ENCODE data around the gene HBA1.
"Not testable (repeated sequence)": the region's sequence is repeated elsewhere in the genome, so short reads cannot be mapped to it uniquely, and the experiment has no call there.

DNA sequence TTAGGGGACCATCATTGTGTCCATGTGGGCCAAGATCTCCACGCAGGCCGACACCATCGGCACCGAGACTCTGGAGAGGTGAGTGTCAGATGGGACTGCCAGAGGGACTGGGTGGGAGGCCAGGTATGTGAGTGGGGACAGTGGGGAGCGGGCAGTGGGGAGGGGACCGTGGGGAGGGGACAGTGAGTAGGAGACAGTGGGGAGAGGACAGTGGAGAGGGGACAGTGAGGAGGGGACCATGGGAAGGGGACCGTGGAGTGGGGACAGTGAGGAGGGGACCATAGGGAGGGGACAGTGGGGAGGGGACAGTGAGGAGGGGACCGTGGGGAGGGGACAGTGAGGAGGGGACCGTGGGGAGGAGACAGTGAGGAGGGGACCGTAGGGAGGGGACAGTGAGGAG is 13.3 kb upstream of the HBA1 start:
- not testable (repeated sequence) for TF ChIP-seq CTBP1 (IDR thresholded peaks at IDR 0.05; ENCODE audit: borderline replicate concordance); POLR2AphosphoS5 (IDR thresholded peaks at IDR 0.05; ENCODE audit: control insufficient read depth, insufficient read depth, low read depth, low read length); SFPQ (IDR thresholded peaks at IDR 0.05; ENCODE audit: low read depth, low read length); CTCF (IDR thresholded peaks at IDR 0.05 in 2 of 3, conservative IDR thresholded peaks at IDR 0.05 in 1 of 3; ENCODE audit: insufficient read depth in 2 of 3, low read depth in 1 of 3, low read length in 3 of 3); HDGF (IDR thresholded peaks at IDR 0.05); TEAD2 (tag; IDR thresholded peaks at IDR 0.05); BACH1 (tag; IDR thresholded peaks at IDR 0.05); POLR2AphosphoS2 (IDR thresholded peaks at IDR 0.05; ENCODE audit: low read length); ZBTB1 (CRISPR knock-in tag; IDR thresholded peaks at IDR 0.05; ENCODE audit: borderline replicate concordance, low read depth); TAF9B (IDR thresholded peaks at IDR 0.05; ENCODE audit: partially characterized antibody)
- TF ChIP-seq, protein P1, sequence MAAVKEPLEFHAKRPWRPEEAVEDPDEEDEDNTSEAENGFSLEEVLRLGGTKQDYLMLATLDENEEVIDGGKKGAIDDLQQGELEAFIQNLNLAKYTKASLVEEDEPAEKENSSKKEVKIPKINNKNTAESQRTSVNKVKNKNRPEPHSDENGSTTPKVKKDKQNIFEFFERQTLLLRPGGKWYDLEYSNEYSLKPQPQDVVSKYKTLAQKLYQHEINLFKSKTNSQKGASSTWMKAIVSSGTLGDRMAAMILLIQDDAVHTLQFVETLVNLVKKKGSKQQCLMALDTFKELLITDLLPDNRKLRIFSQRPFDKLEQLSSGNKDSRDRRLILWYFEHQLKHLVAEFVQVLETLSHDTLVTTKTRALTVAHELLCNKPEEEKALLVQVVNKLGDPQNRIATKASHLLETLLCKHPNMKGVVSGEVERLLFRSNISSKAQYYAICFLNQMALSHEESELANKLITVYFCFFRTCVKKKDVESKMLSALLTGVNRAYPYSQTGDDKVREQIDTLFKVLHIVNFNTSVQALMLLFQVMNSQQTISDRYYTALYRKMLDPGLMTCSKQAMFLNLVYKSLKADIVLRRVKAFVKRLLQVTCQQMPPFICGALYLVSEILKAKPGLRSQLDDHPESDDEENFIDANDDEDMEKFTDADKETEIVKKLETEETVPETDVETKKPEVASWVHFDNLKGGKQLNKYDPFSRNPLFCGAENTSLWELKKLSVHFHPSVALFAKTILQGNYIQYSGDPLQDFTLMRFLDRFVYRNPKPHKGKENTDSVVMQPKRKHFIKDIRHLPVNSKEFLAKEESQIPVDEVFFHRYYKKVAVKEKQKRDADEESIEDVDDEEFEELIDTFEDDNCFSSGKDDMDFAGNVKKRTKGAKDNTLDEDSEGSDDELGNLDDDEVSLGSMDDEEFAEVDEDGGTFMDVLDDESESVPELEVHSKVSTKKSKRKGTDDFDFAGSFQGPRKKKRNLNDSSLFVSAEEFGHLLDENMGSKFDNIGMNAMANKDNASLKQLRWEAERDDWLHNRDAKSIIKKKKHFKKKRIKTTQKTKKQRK (IDR thresholded peaks at IDR 0.05; ENCODE audit: borderline replicate concordance, low read depth, low read length): not testable (repeated sequence)
